Neuronal stem cell (in vitro differentiated cells): ENCODE data around the gene SKIDA1.
A peak's percentile ranks its signal among the peaks of the same experiment; 100 is the strongest.

Experiments used
- DNase-seq: peaks from one replicate; pipeline ENCODE4 v3.0.0-alpha.2; 2013; ENCODE audit warnings: low spot score
- H2AFZ ChIP-seq: one replicate; pipeline ENCODE4 v1.6.1; 2013; ENCODE audit warnings: mild to moderate bottlenecking, low read length, inconsistent platforms
- H2AK5ac ChIP-seq: 2 replicates; pipeline ENCODE4 v1.6.1; 2013; ENCODE audit warnings: low read depth, mild to moderate bottlenecking, inconsistent platforms, low read length, moderate library complexity, mixed read lengths
- H2BK120ac ChIP-seq: 2 replicates; pipeline ENCODE4 v1.6.1; 2013; ENCODE audit warnings: low read depth, mild to moderate bottlenecking, inconsistent platforms, low read length, moderate library complexity, mixed read lengths
- H2BK12ac ChIP-seq: one replicate; pipeline ENCODE4 v1.6.1; 2013; ENCODE audit warnings: low read length, inconsistent platforms
- H2BK15ac ChIP-seq: 2 replicates; pipeline ENCODE4 v1.6.1; 2013; ENCODE audit warnings: mild to moderate bottlenecking, low read length, inconsistent platforms, mixed read lengths
- H2BK5ac ChIP-seq: one replicate; pipeline ENCODE4 v1.6.1; 2013; ENCODE audit warnings: inconsistent platforms, mild to moderate bottlenecking, low read length, moderate library complexity
- H3K14ac ChIP-seq: one replicate; pipeline ENCODE4 v1.6.1; 2013; ENCODE audit warnings: low read length, inconsistent platforms
- H3K18ac ChIP-seq: 2 replicates; pipeline ENCODE4 v1.6.1; 2013; ENCODE audit warnings: low read length, inconsistent platforms
- H3K23ac ChIP-seq: 2 replicates; pipeline ENCODE4 v1.6.1; 2013; ENCODE audit warnings: low read depth, mild to moderate bottlenecking, mixed read lengths, low read length, inconsistent platforms; ENCODE audit not compliant: poor library complexity
- H3K27ac ChIP-seq: replicated peaks from 3 replicates; pipeline ENCODE4 v1.5.1; 2013; ENCODE audit warnings: low read length, inconsistent platforms
- H3K27me3 ChIP-seq, 3 experiments: 2 replicates each; pipeline ENCODE4 v1.6.1; 2013; ENCODE audit warnings: low read length in 3 of 3, mild to moderate bottlenecking in 2 of 3, inconsistent platforms in 1 of 3, low read depth in 1 of 3, mixed read lengths in 1 of 3, moderate library complexity in 1 of 3; ENCODE audit not compliant: control insufficient read depth in 3 of 3, insufficient read depth in 3 of 3
- H3K36me3 ChIP-seq, 2 donors: replicated peaks in 1 of 2; 2 replicates each; pipeline ENCODE4 v1.6.1; 2013; ENCODE audit warnings: low read length in 2 of 2; ENCODE audit not compliant: control insufficient read depth in 2 of 2, insufficient read depth in 2 of 2
- H3K4ac ChIP-seq: 2 replicates; pipeline ENCODE4 v1.6.1; 2013; ENCODE audit warnings: inconsistent platforms, mild to moderate bottlenecking, low read length, moderate library complexity
- H3K4me1 ChIP-seq, 2 donors: 1 replicate in 1 of 2; 2 replicates in 1 of 2; pipeline ENCODE4 v1.6.1; 2013; ENCODE audit warnings: low read length in 2 of 2, low read depth in 1 of 2; ENCODE audit not compliant: control insufficient read depth in 2 of 2, insufficient read depth in 1 of 2
- H3K4me2 ChIP-seq: one replicate; pipeline ENCODE4 v1.6.1; 2013; ENCODE audit warnings: mild to moderate bottlenecking, low read length, inconsistent platforms; ENCODE audit not compliant: insufficient read depth, poor library complexity, severe bottlenecking
- H3K4me3 ChIP-seq, 2 donors: 2 replicates each; pipeline ENCODE4 v1.5.1; 2013; ENCODE audit warnings: low read length in 2 of 2, mild to moderate bottlenecking in 2 of 2, inconsistent platforms in 1 of 2, moderate library complexity in 1 of 2
- H3K79me1 ChIP-seq: one replicate; pipeline ENCODE4 v1.6.1; 2013; ENCODE audit warnings: low read depth, mild to moderate bottlenecking, inconsistent platforms, low read length, moderate library complexity
- H3K9ac ChIP-seq: one replicate; pipeline ENCODE4 v1.6.1; 2013; ENCODE audit warnings: mild to moderate bottlenecking, low read depth, low read length, inconsistent platforms; ENCODE audit not compliant: poor library complexity
- H3K9me3 ChIP-seq, 2 donors: replicated peaks in 1 of 2; 2 replicates each; pipeline versions ENCODE3 to v1.6.1; 2013; ENCODE audit warnings: low read length in 2 of 2, mild to moderate bottlenecking in 2 of 2, inconsistent platforms in 1 of 2, low read depth in 1 of 2, mixed read lengths in 1 of 2, moderate library complexity in 1 of 2; ENCODE audit not compliant: control insufficient read depth in 2 of 2, insufficient read depth in 1 of 2
- H4K8ac ChIP-seq: one replicate; pipeline ENCODE4 v1.6.1; 2013; ENCODE audit warnings: low read depth, mild to moderate bottlenecking, inconsistent platforms, low read length, moderate library complexity
- H4K91ac ChIP-seq: one replicate; pipeline ENCODE4 v1.6.1; 2013; ENCODE audit warnings: low read length, low read depth, mild to moderate bottlenecking, inconsistent platforms; ENCODE audit not compliant: poor library complexity
- WGBS, 2 donors: extraction: QIAGEN DNeasy Blood & Tissue Kit; methylation state at CpG; one replicate each; pipeline ENCODE4 v1.1.7; 2013; ENCODE audit warnings: missing lambda C conversion rate in 2 of 2, mixed read lengths in 1 of 2; ENCODE audit not compliant: insufficient read length in 2 of 2, insufficient replicate concordance in 1 of 2; ENCODE audit errors: extremely low coverage in 2 of 2; 5-methylcytosine and 5-hydroxymethylcytosine counted together

SKIDA1 gene

DNA sequence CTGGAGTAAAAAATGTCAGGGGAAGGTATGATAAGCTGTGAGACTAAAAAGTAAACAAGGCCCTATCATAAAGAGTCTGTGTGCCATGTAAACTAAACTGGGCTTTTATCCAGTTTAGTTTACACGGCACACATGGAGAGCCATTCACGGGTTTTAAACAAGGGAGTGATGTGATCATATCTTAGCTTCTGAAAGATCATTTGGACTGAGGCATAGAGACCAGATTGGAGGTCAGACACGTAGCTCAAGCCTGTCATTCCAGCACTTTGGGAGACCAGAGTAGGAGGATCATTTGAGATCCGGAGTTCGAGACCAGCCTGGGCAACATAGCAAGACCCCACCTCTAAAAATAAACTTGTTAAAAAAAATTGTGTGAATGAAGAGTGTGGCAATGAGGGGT, 50.1 kb downstream of the SKIDA1 start:
- no peak overlapping the region for H3K23ac ChIP-seq
- no peak overlapping the region for H3K14ac ChIP-seq
- no peak overlapping the region for H4K91ac ChIP-seq
- no peak overlapping the region for H4K8ac ChIP-seq
- no peak overlapping the region for H2BK120ac ChIP-seq
- no peak overlapping the region for H3K4me3 ChIP-seq
- H3K4ac ChIP-seq, result no peak overlapping the region
- H2BK15ac ChIP-seq, result no peak overlapping the region
- peaks cover 0 to 8% of the 10 kb centered on the region in 2 donors for H3K4me1 ChIP-seq
- H2BK5ac ChIP-seq, result no peak overlapping the region
- no peaks in the 10 kb centered on the region for H3K79me1 ChIP-seq
- no peak overlapping the region for H2BK12ac ChIP-seq
- DNase-seq, result no peak
- H3K18ac ChIP-seq, result no peak overlapping the region
- no peaks in the 10 kb centered on the region for H3K27me3 ChIP-seq
- H3K27ac ChIP-seq, result no peak overlapping the region
- H3K9me3 ChIP-seq, result no peaks in the 10 kb centered on the region
- no peak overlapping the region for H2AFZ ChIP-seq
- WGBS, 2 donors, result no CpG with 5 or more reads among the region's 5 CpGs
- H3K36me3 ChIP-seq, result no peaks in the 10 kb centered on the region
- H3K4me2 ChIP-seq, result no peak overlapping the region
- no peak overlapping the region for H3K9ac ChIP-seq
- no peak overlapping the region for H2AK5ac ChIP-seq

DNA sequence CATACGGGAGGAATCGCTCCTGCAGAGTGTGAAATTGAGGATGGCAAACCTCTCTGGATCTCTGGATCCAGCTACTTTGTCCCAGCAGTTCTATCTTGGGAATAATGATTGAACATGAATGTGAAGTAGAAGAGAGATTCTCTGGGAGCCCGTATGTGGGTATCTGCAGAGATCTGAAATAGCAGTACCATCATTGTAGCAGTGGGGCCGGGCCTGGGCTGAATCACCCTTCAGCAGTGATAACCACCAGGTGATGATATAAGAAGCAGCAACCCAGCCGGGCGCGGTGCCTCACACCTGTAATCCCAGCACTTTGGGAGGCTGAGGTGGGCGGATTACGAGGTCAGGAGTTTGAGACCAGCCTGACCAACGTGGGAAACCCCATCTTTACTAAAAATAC, 51.9 kb downstream of the SKIDA1 start:
- no peak overlapping the region for H2BK5ac ChIP-seq
- no peak overlapping the region for H3K4me3 ChIP-seq
- H3K23ac ChIP-seq, result no peak overlapping the region
- no peak overlapping the region for H3K9ac ChIP-seq
- peak overlapping the region; percentile 48 for H2AFZ ChIP-seq
- H2AK5ac ChIP-seq, result no peak overlapping the region
- no peak overlapping the region for H2BK120ac ChIP-seq
- no peak overlapping the region for H2BK12ac ChIP-seq
- no peak overlapping the region for H4K8ac ChIP-seq
- H3K27me3 ChIP-seq, result no peaks in the 10 kb centered on the region
- H3K79me1 ChIP-seq, result no peaks in the 10 kb centered on the region
- no peaks in the 10 kb centered on the region for H3K36me3 ChIP-seq
- no peak overlapping the region for H3K27ac ChIP-seq
- no peak overlapping the region for H3K14ac ChIP-seq
- WGBS, 2 donors, result no CpG with 5 or more reads among the region's 10 CpGs
- no peak for DNase-seq
- H3K9me3 ChIP-seq, result no peaks in the 10 kb centered on the region
- H3K4me1 ChIP-seq, result peaks cover 0 to 5% of the 10 kb centered on the region in 2 donors
- H3K18ac ChIP-seq, result no peak overlapping the region
- H3K4me2 ChIP-seq, result no peak overlapping the region
- no peak overlapping the region for H4K91ac ChIP-seq
- H2BK15ac ChIP-seq, result no peak overlapping the region
- H3K4ac ChIP-seq, result no peak overlapping the region

DNA sequence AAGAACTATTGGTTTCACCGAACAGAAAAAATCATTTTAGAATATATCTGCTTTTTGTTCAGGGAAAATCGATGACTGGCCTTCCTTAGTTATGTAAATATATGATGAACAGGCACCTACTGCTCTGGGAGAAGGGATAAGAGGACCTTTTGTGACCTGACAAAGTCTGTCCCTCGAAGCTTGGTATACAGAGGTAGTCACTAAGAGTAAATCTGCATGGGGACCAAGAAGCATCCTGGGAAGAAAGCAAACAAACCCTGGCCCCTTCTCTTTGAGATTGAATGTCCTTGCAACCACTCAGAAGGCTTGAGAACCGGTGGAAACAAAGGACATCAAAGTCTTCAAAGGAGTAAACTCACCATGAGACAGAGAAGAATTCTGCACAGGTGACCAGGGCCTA, 52.3 kb downstream of the SKIDA1 start:
- no peak overlapping the region for H3K18ac ChIP-seq
- peaks cover 0 to 4% of the 10 kb centered on the region in 2 donors for H3K4me1 ChIP-seq
- H2BK12ac ChIP-seq, result no peak overlapping the region
- no peak overlapping the region for H4K8ac ChIP-seq
- peak overlapping the region; percentile 48 for H2AFZ ChIP-seq
- H3K36me3 ChIP-seq, result no peaks in the 10 kb centered on the region
- H4K91ac ChIP-seq, result no peak overlapping the region
- H2BK15ac ChIP-seq, result no peak overlapping the region
- no peak overlapping the region for H2AK5ac ChIP-seq
- no peak overlapping the region for H3K4ac ChIP-seq
- no peak overlapping the region for H3K4me3 ChIP-seq
- H3K27ac ChIP-seq, result no peak overlapping the region
- no peak for DNase-seq
- WGBS, 2 donors, result no CpG with 5 or more reads among the region's 4 CpGs
- H3K9me3 ChIP-seq, result no peaks in the 10 kb centered on the region
- no peak overlapping the region for H3K9ac ChIP-seq
- no peak overlapping the region for H3K23ac ChIP-seq
- no peak overlapping the region for H3K14ac ChIP-seq
- no peak overlapping the region for H2BK120ac ChIP-seq
- no peaks in the 10 kb centered on the region for H3K79me1 ChIP-seq
- H3K4me2 ChIP-seq, result no peak overlapping the region
- no peaks in the 10 kb centered on the region for H3K27me3 ChIP-seq
- H2BK5ac ChIP-seq, result no peak overlapping the region

DNA sequence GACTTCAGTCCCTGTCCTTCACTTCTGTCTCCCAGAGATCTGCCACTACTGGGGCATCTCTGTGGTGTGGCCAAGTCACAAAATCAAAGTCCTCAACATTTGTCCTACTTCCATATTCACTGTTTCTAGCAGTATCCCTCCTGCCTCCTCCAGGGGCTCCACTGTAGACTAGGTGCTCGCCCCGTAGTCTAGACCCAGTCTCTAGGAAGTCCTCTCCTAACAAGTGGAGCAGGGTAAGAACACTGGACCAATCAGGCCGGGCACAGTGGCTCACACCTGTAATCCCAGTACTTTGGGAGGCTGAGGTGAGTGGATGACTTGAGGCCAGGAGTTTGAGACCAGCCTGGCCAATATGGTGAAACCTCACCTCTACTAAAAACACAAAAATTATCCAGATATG, 57.4 kb downstream of the SKIDA1 start:
- H3K36me3 ChIP-seq, result no peaks in the 10 kb centered on the region
- no peak overlapping the region for H2BK120ac ChIP-seq
- no peak overlapping the region for H3K18ac ChIP-seq
- H2AK5ac ChIP-seq, result no peak overlapping the region
- no peaks in the 10 kb centered on the region for H3K27me3 ChIP-seq
- WGBS, 2 donors, result no CpG with 5 or more reads among the region's 3 CpGs
- peaks cover 0 to under 1% of the 10 kb centered on the region in 2 donors for H3K4me1 ChIP-seq
- H2BK12ac ChIP-seq, result peak overlapping the region; percentile 46
- no peak overlapping the region for H3K23ac ChIP-seq
- no peaks in the 10 kb centered on the region for H3K9me3 ChIP-seq
- H3K9ac ChIP-seq, result no peak overlapping the region
- no peak overlapping the region for H3K4me3 ChIP-seq
- H3K4ac ChIP-seq, result no peak overlapping the region
- no peak overlapping the region for H4K8ac ChIP-seq
- H2BK15ac ChIP-seq, result no peak overlapping the region
- no peak overlapping the region for H3K4me2 ChIP-seq
- H2AFZ ChIP-seq, result no peak overlapping the region
- no peak for DNase-seq
- H3K79me1 ChIP-seq, result no peaks in the 10 kb centered on the region
- no peak overlapping the region for H3K14ac ChIP-seq
- H4K91ac ChIP-seq, result no peak overlapping the region
- H2BK5ac ChIP-seq, result no peak overlapping the region
- no peak overlapping the region for H3K27ac ChIP-seq
